Suprapubic skin (tissue), 4 donors: ENCODE data around the gene SLC44A4. TPM values are rescaled to one million over a fixed set of nuclear protein-coding genes. Genes with fewer than 3 reads are reported as not detected.

Experiments used
- DNase-seq, 2 donors: peaks; one replicate each; pipeline ENCODE4 v3.0.0-alpha.2; 2019; ENCODE audit warnings: low spot score in 2 of 2
- H3K27ac ChIP-seq: fragments of 200-600 bp; sonication (generic); one replicate; pipeline ENCODE4 v1.5.1; 2019
- H3K27me3 ChIP-seq: fragments of 200-600 bp; sonication (generic); one replicate; pipeline ENCODE4 v1.5.1; 2019
- H3K36me3 ChIP-seq: fragments of 200-600 bp; sonication (generic); one replicate; pipeline ENCODE4 v1.5.1; 2019
- H3K4me1 ChIP-seq: fragments of 200-600 bp; sonication (generic); one replicate; pipeline ENCODE4 v1.5.1; 2019
- H3K4me3 ChIP-seq: fragments of 200-600 bp; sonication (generic); one replicate; pipeline ENCODE4 v1.5.1; 2019; ENCODE audit warnings: mild to moderate bottlenecking
- H3K9me3 ChIP-seq: fragments of 200-600 bp; sonication (generic); one replicate; pipeline ENCODE4 v1.5.1; 2019
- EP300 ChIP-seq: sonication (generic); formaldehyde crosslinking; IDR thresholded peaks from one replicate; pipeline ENCODE4 v1.6.1; 2017; ENCODE audit warnings: antibody characterized with exemption
- POLR2A ChIP-seq, 2 donors: fragments of 450-650 bp; IDR thresholded peaks; one replicate each; pipeline ENCODE4 v1.6.1; 2017; ENCODE audit warnings: antibody characterized with exemption in 2 of 2, mild to moderate bottlenecking in 2 of 2, moderate library complexity in 2 of 2
- POLR2AphosphoS5 ChIP-seq, 3 donors: sonication (generic); formaldehyde crosslinking; IDR thresholded peaks; one replicate each; pipeline ENCODE4 v1.6.1; 2017; ENCODE audit warnings: antibody characterized with exemption in 3 of 3
- WGBS: methylation state at CpG from one replicate; pipeline ENCODE4 v1.1.5; 2018; 5-methylcytosine and 5-hydroxymethylcytosine counted together
- total RNA-seq, 4 donors: library from RNA; depleted of rRNA; stranded (reverse); fragments of >200 nt; gene quantifications; one replicate each; pipeline ENCODE4 v1.1.0, GENCODE V29; 2016
- TF ChIP-seq, protein P1 (sequence below), 2 donors: fragments of 200-600 bp in 1 of 2; fragments of 450-650 bp in 1 of 2; sonication (generic) in 1 of 2; IDR thresholded peaks; one replicate each; pipeline ENCODE4 v1.5.1; 2016 to 2019; ENCODE audit warnings: antibody characterized with exemption in 2 of 2, mild to moderate bottlenecking in 1 of 2, moderate library complexity in 1 of 2

The SLC44A4 gene
- total RNA-seq, 4 donors from 2014 or later: 1.4 to 7.4 (median 4.1) TPM

DNA sequence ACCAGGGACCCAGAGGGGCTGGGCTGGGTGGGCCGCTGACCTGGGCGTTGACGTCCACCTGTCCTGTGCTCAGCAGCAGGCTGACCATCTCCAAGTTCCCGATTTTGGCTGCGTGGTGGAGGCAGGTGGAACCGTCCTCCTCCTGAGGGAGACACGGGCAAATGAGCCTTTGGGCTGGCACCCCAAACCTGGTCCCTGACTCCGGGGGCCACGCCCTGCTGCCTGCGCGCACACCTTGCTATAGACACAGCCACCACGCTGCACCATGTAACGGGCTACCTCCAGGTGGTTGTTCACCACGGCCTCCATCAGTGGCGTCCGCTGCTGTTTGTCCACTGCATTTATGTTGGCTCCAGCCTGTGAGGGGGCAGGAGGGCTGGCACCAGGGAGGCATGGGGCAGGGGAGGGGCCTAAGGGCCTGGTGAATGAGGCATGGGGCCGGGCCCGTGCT lies 7.8 kb upstream of the SLC44A4 start:
- 88% methylated on average over 16 of the region's 18 CpGs for WGBS
- Histone ChIP-seq H3K36me3 (peaks cover 100% of the 10 kb centered on the region), H3K9me3 (no peaks in the 10 kb centered on the region), H3K4me3 (no peak overlapping the region), H3K4me1 (no peaks in the 10 kb centered on the region), H3K27me3 (no peaks in the 10 kb centered on the region), H3K27ac (no peak overlapping the region)
- TF ChIP-seq POLR2AphosphoS5 (IDR thresholded peaks at IDR 0.05): no peak
- no peak for TF ChIP-seq EP300
- TF ChIP-seq, protein P1, sequence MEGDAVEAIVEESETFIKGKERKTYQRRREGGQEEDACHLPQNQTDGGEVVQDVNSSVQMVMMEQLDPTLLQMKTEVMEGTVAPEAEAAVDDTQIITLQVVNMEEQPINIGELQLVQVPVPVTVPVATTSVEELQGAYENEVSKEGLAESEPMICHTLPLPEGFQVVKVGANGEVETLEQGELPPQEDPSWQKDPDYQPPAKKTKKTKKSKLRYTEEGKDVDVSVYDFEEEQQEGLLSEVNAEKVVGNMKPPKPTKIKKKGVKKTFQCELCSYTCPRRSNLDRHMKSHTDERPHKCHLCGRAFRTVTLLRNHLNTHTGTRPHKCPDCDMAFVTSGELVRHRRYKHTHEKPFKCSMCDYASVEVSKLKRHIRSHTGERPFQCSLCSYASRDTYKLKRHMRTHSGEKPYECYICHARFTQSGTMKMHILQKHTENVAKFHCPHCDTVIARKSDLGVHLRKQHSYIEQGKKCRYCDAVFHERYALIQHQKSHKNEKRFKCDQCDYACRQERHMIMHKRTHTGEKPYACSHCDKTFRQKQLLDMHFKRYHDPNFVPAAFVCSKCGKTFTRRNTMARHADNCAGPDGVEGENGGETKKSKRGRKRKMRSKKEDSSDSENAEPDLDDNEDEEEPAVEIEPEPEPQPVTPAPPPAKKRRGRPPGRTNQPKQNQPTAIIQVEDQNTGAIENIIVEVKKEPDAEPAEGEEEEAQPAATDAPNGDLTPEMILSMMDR (IDR thresholded peaks at IDR 0.05): no peak
- no peak for TF ChIP-seq POLR2A (IDR thresholded peaks at IDR 0.05)
- no peak for DNase-seq

GRCh38 chr6:31884528-31885035 lies 5.8 kb upstream of the SLC44A4 start:
- Histone ChIP-seq H3K4me3 (no peak overlapping the region), H3K4me1 (no peaks in the 10 kb centered on the region), H3K36me3 (peaks cover 100% of the 10 kb centered on the region), H3K9me3 (no peaks in the 10 kb centered on the region), H3K27me3 (no peaks in the 10 kb centered on the region), H3K27ac (no peak overlapping the region)
- no peak for DNase-seq
- 93% methylated on average over 22 of the region's 22 CpGs for WGBS
- TF ChIP-seq POLR2AphosphoS5 (IDR thresholded peaks at IDR 0.05) (no peak), POLR2A (IDR thresholded peaks at IDR 0.05) (no peak), EP300 (no peak)

GRCh38 chr6:31883676-31884075 lies 4.9 kb upstream of the SLC44A4 start:
- Histone ChIP-seq H3K4me1 (no peaks in the 10 kb centered on the region), H3K36me3 (peaks cover 91% of the 10 kb centered on the region), H3K27me3 (no peaks in the 10 kb centered on the region), H3K27ac (no peak overlapping the region), H3K4me3 (no peak overlapping the region), H3K9me3 (no peaks in the 10 kb centered on the region)
- TF ChIP-seq POLR2AphosphoS5 (IDR thresholded peaks at IDR 0.05) (no peak), POLR2A (IDR thresholded peaks at IDR 0.05) (no peak), EP300 (no peak)
- TF ChIP-seq, protein P1 (IDR thresholded peaks at IDR 0.05): no peak
- 87% methylated on average over 10 of the region's 12 CpGs for WGBS
- no peak for DNase-seq

- DNase-seq: no peak
- H3K27me3 ChIP-seq: no peaks in the 10 kb centered on the region
- 82% methylated on average over 5 of the region's 6 CpGs for WGBS
- H3K27ac ChIP-seq: no peak overlapping the region
- no peaks in the 10 kb centered on the region for H3K4me1 ChIP-seq
- H3K9me3 ChIP-seq: no peaks in the 10 kb centered on the region
- H3K36me3 ChIP-seq: peaks cover 78% of the 10 kb centered on the region
- no peak overlapping the region for H3K4me3 ChIP-seq
- TF ChIP-seq, protein P1 (IDR thresholded peaks at IDR 0.05): no peak
- TF ChIP-seq EP300 (no peak), POLR2A (IDR thresholded peaks at IDR 0.05) (no peak), POLR2AphosphoS5 (IDR thresholded peaks at IDR 0.05) (no peak)
Measured at GRCh38 chr6:31882344-31882743, 3.5 kb upstream of the SLC44A4 start.

DNA sequence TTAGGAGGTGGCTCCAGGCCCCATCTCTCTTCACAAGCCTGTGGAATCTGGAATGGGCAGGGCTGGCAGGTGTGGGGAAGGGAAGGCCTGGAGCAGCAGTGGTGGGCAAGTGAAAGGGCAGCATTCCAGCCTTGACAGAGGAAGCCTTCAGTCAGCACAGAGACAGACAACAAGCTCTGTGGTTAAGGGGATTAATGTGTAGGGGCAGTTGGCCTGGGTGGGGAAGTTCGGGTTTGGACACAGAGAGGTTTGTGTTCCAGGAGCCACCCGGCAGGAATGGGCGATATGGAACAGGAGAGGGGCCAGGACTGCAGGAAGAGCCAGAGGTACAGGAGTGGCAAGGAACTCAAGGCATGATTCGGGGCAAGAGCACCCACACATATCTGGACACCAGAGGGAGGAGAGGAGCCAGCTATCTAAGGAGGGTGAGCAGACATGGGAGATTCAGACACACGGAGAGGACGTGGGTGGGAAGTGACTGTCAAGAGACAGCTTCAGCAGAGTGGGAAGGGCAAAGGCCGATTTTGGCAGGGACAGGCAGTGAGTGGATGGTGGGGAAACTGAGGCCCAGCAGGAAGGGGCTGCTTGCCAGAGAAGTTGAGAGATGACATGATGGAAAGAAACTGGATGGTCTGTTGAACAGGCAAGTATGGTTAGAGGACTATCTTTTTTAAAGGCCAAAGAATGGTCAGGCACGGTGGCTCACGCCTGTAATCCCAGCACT lies 2.5 kb upstream of the SLC44A4 start:
- no peak overlapping the region for H3K4me3 ChIP-seq
- 85% methylated on average over 9 of the region's 9 CpGs for WGBS
- no peaks in the 10 kb centered on the region for H3K9me3 ChIP-seq
- H3K36me3 ChIP-seq: peaks cover 67% of the 10 kb centered on the region
- no peaks in the 10 kb centered on the region for H3K4me1 ChIP-seq
- H3K27me3 ChIP-seq: no peaks in the 10 kb centered on the region
- TF ChIP-seq, protein P1 (IDR thresholded peaks at IDR 0.05): no peak
- TF ChIP-seq POLR2AphosphoS5 (IDR thresholded peaks at IDR 0.05) (no peak), POLR2A (IDR thresholded peaks at IDR 0.05) (no peak), EP300 (no peak)
- DNase-seq: no peak
- no peak overlapping the region for H3K27ac ChIP-seq
